ENCODE measurements around the gene GRM5.

Gene GRM5

GRCh38 chr11:88507771-88508417, 557.9 kb downstream of the GRM5 start:
- Histone ChIP-seq H3K9me3 (ENCODE audit: control insufficient read depth, insufficient read depth, low read length) (no peaks in the 10 kb centered on the region), H3K9ac (ENCODE audit: low read depth, low read length) (peak overlapping the region; percentile 75; the same call in 1 of the 2 replicates), H3K36me3 (ENCODE audit: insufficient read depth, low read length) (no peaks in the 10 kb centered on the region), H3K4me1 (ENCODE audit: insufficient read depth, low read length) (peaks cover 3% of the 10 kb centered on the region)

DNA sequence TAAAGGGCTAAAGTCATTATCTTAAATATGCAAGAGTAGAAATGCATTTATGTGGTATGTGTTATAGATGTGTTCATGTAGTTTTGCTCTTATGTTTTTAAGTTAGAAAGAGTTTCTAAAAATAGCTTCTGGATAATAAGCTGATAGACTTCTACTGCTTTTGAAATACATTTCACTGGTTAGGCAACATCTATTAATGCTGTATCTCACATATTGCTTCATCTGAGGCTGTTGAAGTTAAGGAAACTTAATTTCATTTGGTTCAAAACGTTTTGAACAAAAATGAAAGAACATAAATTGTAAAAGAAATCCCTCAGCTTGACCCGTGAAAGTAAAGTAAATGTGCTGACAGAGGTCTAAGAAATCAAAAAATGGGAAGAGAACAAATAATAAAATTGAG, 564.2 kb downstream of the GRM5 start:
- Histone ChIP-seq H3K9me3 (ENCODE audit: control insufficient read depth, insufficient read depth, low read length) (no peaks in the 10 kb centered on the region), H3K36me3 (ENCODE audit: insufficient read depth, low read length) (no peaks in the 10 kb centered on the region), H3K9ac (ENCODE audit: low read depth, low read length) (no peak overlapping the region), H3K4me1 (ENCODE audit: insufficient read depth, low read length) (peaks cover 3% of the 10 kb centered on the region; the same call in 1 of the 2 replicates)

- no peaks in the 10 kb centered on the region; the same call in 1 of the 2 replicates for H3K9me3 ChIP-seq (ENCODE audit: control insufficient read depth, insufficient read depth, low read length)
- H3K36me3 ChIP-seq (ENCODE audit: insufficient read depth, low read length): no peaks in the 10 kb centered on the region
- no peak overlapping the region for H3K9ac ChIP-seq (ENCODE audit: low read depth, low read length)
- H3K4me1 ChIP-seq (ENCODE audit: insufficient read depth, low read length): peaks cover 8% of the 10 kb centered on the region; the same call in 1 of the 2 replicates
Observed at GRCh38 chr11:88495836-88496235, 569.9 kb downstream of the GRM5 start.

DNA sequence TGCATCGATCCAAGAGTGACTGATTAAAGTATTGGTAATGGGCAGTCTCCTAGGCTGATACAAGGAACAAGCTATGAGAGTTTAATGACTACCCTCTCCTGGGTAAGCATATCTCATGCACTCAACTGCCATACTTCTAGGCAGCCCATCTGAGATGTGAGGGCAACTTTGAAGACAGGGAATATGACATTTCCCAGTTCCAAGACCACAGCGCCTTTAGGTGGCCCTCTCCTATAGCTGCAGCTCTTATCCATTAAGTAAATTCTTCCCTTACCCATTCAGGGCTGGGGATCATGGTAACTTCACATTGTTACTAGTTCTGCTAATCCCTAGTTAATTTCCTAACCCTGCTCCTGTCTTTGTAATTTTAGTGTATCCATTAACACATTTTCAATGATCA, 570.9 kb downstream of the GRM5 start:
- no peaks in the 10 kb centered on the region for H3K36me3 ChIP-seq (ENCODE audit: insufficient read depth, low read length)
- no peaks in the 10 kb centered on the region; the same call in 1 of the 2 replicates for H3K9me3 ChIP-seq (ENCODE audit: control insufficient read depth, insufficient read depth, low read length)
- peaks cover 8% of the 10 kb centered on the region; the same call in 1 of the 2 replicates for H3K4me1 ChIP-seq (ENCODE audit: insufficient read depth, low read length)
- no peak overlapping the region for H3K9ac ChIP-seq (ENCODE audit: low read depth, low read length)

DNA sequence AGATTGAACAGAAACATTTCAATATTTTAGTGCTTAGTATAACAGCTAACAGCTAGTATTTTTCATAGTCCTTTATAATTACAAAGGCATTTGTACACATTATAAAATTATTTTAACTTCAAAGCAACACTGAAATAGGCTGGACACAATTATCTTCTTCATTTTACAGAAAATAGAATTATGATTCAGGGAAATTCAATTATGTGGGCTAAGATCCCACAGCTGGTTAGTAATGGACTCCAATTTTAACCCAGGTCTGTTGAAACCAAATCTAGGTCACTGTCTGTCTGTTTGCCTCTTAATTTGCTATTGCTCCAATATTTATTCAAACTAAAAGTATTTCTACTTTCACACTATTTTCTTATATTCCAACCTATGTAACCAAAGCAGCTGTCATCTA, 574.1 kb downstream of the GRM5 start:
- Histone ChIP-seq H3K36me3 (ENCODE audit: insufficient read depth, low read length) (no peaks in the 10 kb centered on the region), H3K9ac (ENCODE audit: low read depth, low read length) (no peak overlapping the region), H3K9me3 (ENCODE audit: control insufficient read depth, insufficient read depth, low read length) (no peaks in the 10 kb centered on the region; the same call in 1 of the 2 replicates), H3K4me1 (ENCODE audit: insufficient read depth, low read length) (peaks cover 8% of the 10 kb centered on the region; the same call in 1 of the 2 replicates)

DNA sequence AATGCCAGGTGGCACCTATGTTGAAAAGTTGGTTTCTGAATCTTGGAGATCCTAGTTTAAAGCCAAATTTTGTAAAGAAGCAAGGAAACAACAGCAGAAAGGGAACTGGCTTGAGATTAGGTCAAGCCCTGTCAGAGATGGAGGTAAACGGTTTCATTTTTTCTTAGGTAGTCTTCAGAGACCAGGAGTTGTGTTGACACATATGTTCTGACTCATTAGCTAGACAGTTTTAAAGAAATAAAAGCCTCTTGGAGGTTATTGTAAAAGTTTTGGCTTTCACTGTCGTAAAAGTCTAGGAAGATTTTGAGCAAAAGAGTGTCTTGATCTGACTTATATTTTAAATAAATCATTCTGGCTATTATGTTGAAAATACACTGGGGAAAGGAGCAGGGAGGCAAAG, 576.8 kb downstream of the GRM5 start:
- Histone ChIP-seq H3K4me1 (ENCODE audit: insufficient read depth, low read length) (peaks cover 8% of the 10 kb centered on the region; the same call in 1 of the 2 replicates), H3K36me3 (ENCODE audit: insufficient read depth, low read length) (no peaks in the 10 kb centered on the region), H3K9me3 (ENCODE audit: control insufficient read depth, insufficient read depth, low read length) (no peaks in the 10 kb centered on the region; the same call in 1 of the 2 replicates), H3K9ac (ENCODE audit: low read depth, low read length) (no peak overlapping the region)

GRCh38 chr11:88487646-88488045, 578.1 kb downstream of the GRM5 start:
- H3K36me3 ChIP-seq (ENCODE audit: insufficient read depth, low read length): no peaks in the 10 kb centered on the region
- no peaks in the 10 kb centered on the region; the same call in 1 of the 2 replicates for H3K9me3 ChIP-seq (ENCODE audit: control insufficient read depth, insufficient read depth, low read length)
- peaks cover 8% of the 10 kb centered on the region; the same call in 1 of the 2 replicates for H3K4me1 ChIP-seq (ENCODE audit: insufficient read depth, low read length)
- no peak overlapping the region for H3K9ac ChIP-seq (ENCODE audit: low read depth, low read length)

- Histone ChIP-seq H3K4me1 (ENCODE audit: insufficient read depth, low read length) (no peaks in the 10 kb centered on the region), H3K9ac (ENCODE audit: low read depth, low read length) (no peak overlapping the region), H3K36me3 (ENCODE audit: insufficient read depth, low read length) (no peaks in the 10 kb centered on the region), H3K9me3 (ENCODE audit: control insufficient read depth, insufficient read depth, low read length) (no peaks in the 10 kb centered on the region; the same call in 1 of the 2 replicates)
Observed at GRCh38 chr11:88484873-88485621, 580.7 kb downstream of the GRM5 start.

GRCh38 chr11:88482871-88483301, 582.9 kb downstream of the GRM5 start:
- Histone ChIP-seq H3K4me1 (ENCODE audit: insufficient read depth, low read length) (no peaks in the 10 kb centered on the region), H3K9me3 (ENCODE audit: control insufficient read depth, insufficient read depth, low read length) (no peaks in the 10 kb centered on the region), H3K9ac (ENCODE audit: low read depth, low read length) (no peak overlapping the region), H3K36me3 (ENCODE audit: insufficient read depth, low read length) (no peaks in the 10 kb centered on the region)

- Histone ChIP-seq H3K9me3 (ENCODE audit: control insufficient read depth, insufficient read depth, low read length) (no peaks in the 10 kb centered on the region), H3K36me3 (ENCODE audit: insufficient read depth, low read length) (no peaks in the 10 kb centered on the region), H3K4me1 (ENCODE audit: insufficient read depth, low read length) (no peaks in the 10 kb centered on the region), H3K9ac (ENCODE audit: low read depth, low read length) (no peak overlapping the region)
Observed at GRCh38 chr11:88480223-88480622, 585.6 kb downstream of the GRM5 start.

GRCh38 chr11:88478136-88478815, 587.5 kb downstream of the GRM5 start:
- Histone ChIP-seq H3K9ac (ENCODE audit: low read depth, low read length) (no peak overlapping the region), H3K4me1 (ENCODE audit: insufficient read depth, low read length) (no peaks in the 10 kb centered on the region), H3K9me3 (ENCODE audit: control insufficient read depth, insufficient read depth, low read length) (no peaks in the 10 kb centered on the region), H3K36me3 (ENCODE audit: insufficient read depth, low read length) (no peaks in the 10 kb centered on the region)

- no peaks in the 10 kb centered on the region for H3K4me1 ChIP-seq (ENCODE audit: insufficient read depth, low read length)
- no peaks in the 10 kb centered on the region for H3K9me3 ChIP-seq (ENCODE audit: control insufficient read depth, insufficient read depth, low read length)
- H3K36me3 ChIP-seq (ENCODE audit: insufficient read depth, low read length): no peaks in the 10 kb centered on the region
- no peak overlapping the region for H3K9ac ChIP-seq (ENCODE audit: low read depth, low read length)
Observed at GRCh38 chr11:88475991-88476418, 589.8 kb downstream of the GRM5 start.

- no peak overlapping the region for H3K9ac ChIP-seq (ENCODE audit: low read depth, low read length)
- no peaks in the 10 kb centered on the region for H3K9me3 ChIP-seq (ENCODE audit: control insufficient read depth, insufficient read depth, low read length)
- no peaks in the 10 kb centered on the region for H3K36me3 ChIP-seq (ENCODE audit: insufficient read depth, low read length)
- no peaks in the 10 kb centered on the region for H3K4me1 ChIP-seq (ENCODE audit: insufficient read depth, low read length)
Observed at GRCh38 chr11:88474655-88475054, 591.1 kb downstream of the GRM5 start.

GRCh38 chr11:88469561-88470225, 596.1 kb downstream of the GRM5 start:
- no peak overlapping the region for H3K9ac ChIP-seq (ENCODE audit: low read depth, low read length)
- H3K36me3 ChIP-seq (ENCODE audit: insufficient read depth, low read length): no peaks in the 10 kb centered on the region
- H3K4me1 ChIP-seq (ENCODE audit: insufficient read depth, low read length): no peaks in the 10 kb centered on the region
- H3K9me3 ChIP-seq (ENCODE audit: control insufficient read depth, insufficient read depth, low read length): no peaks in the 10 kb centered on the region

All from ES-I3 (cell line).